Gastrocnemius medialis (tissue), 4 donors: ENCODE results near the gene ANKRD11.

ENCODE experiments used
- POLR2A ChIP-seq, 2 donors: fragments of 450-650 bp; IDR thresholded peaks; one replicate each; pipeline ENCODE4 v1.6.1; 2017; ENCODE audit warnings: antibody characterized with exemption in 2 of 2, mild to moderate bottlenecking in 2 of 2, moderate library complexity in 2 of 2
- TF ChIP-seq, protein P1 (sequence below), 5 experiments: fragments of 450-650 bp in 3 of 5; fragments of 200-600 bp in 2 of 5; sonication (generic) in 2 of 5; IDR thresholded peaks in 4 of 5; conservative IDR thresholded peaks in 1 of 5; 1 replicate in 4 of 5; 2 replicates in 1 of 5; pipeline ENCODE4 v1.5.1; 2016 to 2019; ENCODE audit warnings: antibody characterized with exemption in 5 of 5, mild to moderate bottlenecking in 3 of 5, moderate library complexity in 3 of 5

GRCh38 chr16:89355686-89356085 is 134.7 kb downstream of the ANKRD11 start:
- TF ChIP-seq, protein P1, sequence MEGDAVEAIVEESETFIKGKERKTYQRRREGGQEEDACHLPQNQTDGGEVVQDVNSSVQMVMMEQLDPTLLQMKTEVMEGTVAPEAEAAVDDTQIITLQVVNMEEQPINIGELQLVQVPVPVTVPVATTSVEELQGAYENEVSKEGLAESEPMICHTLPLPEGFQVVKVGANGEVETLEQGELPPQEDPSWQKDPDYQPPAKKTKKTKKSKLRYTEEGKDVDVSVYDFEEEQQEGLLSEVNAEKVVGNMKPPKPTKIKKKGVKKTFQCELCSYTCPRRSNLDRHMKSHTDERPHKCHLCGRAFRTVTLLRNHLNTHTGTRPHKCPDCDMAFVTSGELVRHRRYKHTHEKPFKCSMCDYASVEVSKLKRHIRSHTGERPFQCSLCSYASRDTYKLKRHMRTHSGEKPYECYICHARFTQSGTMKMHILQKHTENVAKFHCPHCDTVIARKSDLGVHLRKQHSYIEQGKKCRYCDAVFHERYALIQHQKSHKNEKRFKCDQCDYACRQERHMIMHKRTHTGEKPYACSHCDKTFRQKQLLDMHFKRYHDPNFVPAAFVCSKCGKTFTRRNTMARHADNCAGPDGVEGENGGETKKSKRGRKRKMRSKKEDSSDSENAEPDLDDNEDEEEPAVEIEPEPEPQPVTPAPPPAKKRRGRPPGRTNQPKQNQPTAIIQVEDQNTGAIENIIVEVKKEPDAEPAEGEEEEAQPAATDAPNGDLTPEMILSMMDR (IDR thresholded peaks at IDR 0.05 in 4 of 5, conservative IDR thresholded peaks at IDR 0.05 in 1 of 5) = no peak
- TF ChIP-seq POLR2A (IDR thresholded peaks at IDR 0.05) = no peak
